K562 (cell line): Measurements from ENCODE around the gene BTBD18. TPM values are rescaled to one million over a fixed set of nuclear protein-coding genes. Genes with fewer than 3 reads are reported as not detected.

Source experiments
- ATF7 ChIP-seq: fragments of 450-650 bp; IDR thresholded peaks from 2 replicates; pipeline ENCODE4 v1.7.1; 2014; ENCODE audit warnings: mild to moderate bottlenecking, moderate library complexity
- BMI1 ChIP-seq: fragments of 150-350 bp; IDR thresholded peaks from 2 replicates; pipeline ENCODE4 v1.6.1; 2014; ENCODE audit warnings: low read length
- CBX1 ChIP-seq: sonication (generic); IDR thresholded peaks from 2 replicates; pipeline ENCODE4 v1.6.1; 2016; ENCODE audit warnings: antibody characterized with exemption, low read depth, mild to moderate bottlenecking
- CEBPB ChIP-seq: fragments of 450-650 bp; IDR thresholded peaks from 2 replicates; pipeline ENCODE4 v1.6.1; 2016; ENCODE audit warnings: missing genetic modification characterization, missing compliant biosample characterization
- CEBPG ChIP-seq, 3 experiments: fragments of 200-800 bp in 1 of 3; sonication (Bioruptor generic) in 1 of 3; sonication (generic) in 1 of 3; formaldehyde crosslinking in 1 of 3; IDR thresholded peaks in 2 of 3; conservative IDR thresholded peaks in 1 of 3; 2 replicates each; pipeline versions ENCODE4 v1.6.1 to v1.8.0; 2016 to 2022; ENCODE audit warnings: missing compliant biosample characterization in 2 of 3, missing genetic modification characterization in 2 of 3, mild to moderate bottlenecking in 1 of 3, missing genetic modification reagents in 1 of 3
- HBP1 ChIP-seq: fragments of 450-650 bp; formaldehyde crosslinking; IDR thresholded peaks from 2 replicates; pipeline ENCODE4 v1.4.0; 2022; ENCODE audit warnings: missing genetic modification characterization
- HCFC1 ChIP-seq: IDR thresholded peaks from 2 replicates; pipeline ENCODE4 v1.6.1; 2012; ENCODE audit warnings: low read depth, low read length, improper control_type of control experiment
- LEF1 ChIP-seq: fragments of 450-650 bp; IDR thresholded peaks from 2 replicates; pipeline ENCODE4 v1.6.1; 2016; ENCODE audit warnings: mild to moderate bottlenecking
- MCM2 ChIP-seq: fragments of 450-650 bp; IDR thresholded peaks from 2 replicates; pipeline ENCODE4 v1.6.1; 2017; ENCODE audit warnings: low read depth, mild to moderate bottlenecking
- PURB ChIP-seq: sonication (generic); formaldehyde crosslinking; IDR thresholded peaks from 2 replicates; pipeline ENCODE4 v1.9.0; 2021; ENCODE audit warnings: low read depth, mild to moderate bottlenecking, missing genetic modification reagents
- RBM22 ChIP-seq: fragments of 200-400 bp; formaldehyde crosslinking; IDR thresholded peaks from 2 replicates; pipeline ENCODE4 v1.6.1; 2018; ENCODE audit warnings: low read length, low read depth; ENCODE audit not compliant: poor library complexity, severe bottlenecking
- TFAP4 ChIP-seq: sonication (generic); formaldehyde crosslinking; IDR thresholded peaks from 2 replicates; pipeline ENCODE4 v1.8.0; 2022; ENCODE audit warnings: missing genetic modification reagents, mild to moderate bottlenecking, moderate library complexity, borderline replicate concordance
- TFE3 ChIP-seq: fragments of 450-650 bp; formaldehyde crosslinking; IDR thresholded peaks from 2 replicates; pipeline ENCODE4 v1.4.0; 2020; ENCODE audit warnings: mild to moderate bottlenecking, mixed read lengths
- VEZF1 ChIP-seq: fragments of 200-800 bp; sonication (Bioruptor generic); IDR thresholded peaks from 2 replicates; pipeline ENCODE4 v1.6.1; 2017; ENCODE audit warnings: missing genetic modification characterization, missing compliant biosample characterization
- ZNF282 ChIP-seq: sonication (generic); formaldehyde crosslinking; IDR thresholded peaks from 2 replicates; pipeline ENCODE4 v1.8.1; 2023; ENCODE audit warnings: missing genetic modification reagents
- ZNF76 ChIP-seq: fragments of 250-450 bp; sonication (Bioruptor Pico); IDR thresholded peaks from 2 replicates; pipeline ENCODE4 v1.4.0; 2020; ENCODE audit warnings: mild to moderate bottlenecking, moderate library complexity, borderline replicate concordance
- polyA plus RNA-seq, 8 experiments: library from polyadenylated mRNA; depleted of rRNA in 4 of 8; stranded (reverse) in 5 of 8; unstranded in 3 of 8; fragments of >200 nt; fragmentation: Nextera tagmentation in 2 of 8; fragmentation: Illumina TruSeq in 1 of 8; extraction: Ambion mirVana in 2 of 8; extraction: Trizol in 1 of 8; gene quantifications; 2 replicates each; pipeline versions ENCODE4 v1.2.1 to v1.2.3, GENCODE V29; 2011 to 2014; ENCODE audit warnings: inconsistent platforms in 1 of 8, missing spikeins in 1 of 8
- total RNA-seq, 7 experiments: library from RNA; depleted of rRNA in 6 of 7; stranded (reverse); fragments of >200 nt in 6 of 7; fragmentation: Illumina TruSeq in 2 of 7; extraction: Trizol in 2 of 7; gene quantifications; 2 replicates each; pipeline versions ENCODE4 v1.2.1 to v1.2.3, GENCODE V29; 2011 to 2021; ENCODE audit warnings: low replicate concordance in 1 of 7

The BTBD18 gene
- total and polyA plus RNA-seq, 9 of the 15 experiments (the other 6 are each of a cell fraction or from before 2014, with no cell fraction given): 0.06 TPM; not detected in 8

- TF ChIP-seq CEBPG (CRISPR knock-in tag; IDR thresholded peaks at IDR 0.05) (peak; percentile 69; the same call in 1 of the 2 replicates), CEBPG (tag; conservative IDR thresholded peaks at IDR 0.05 in 1 of 2, IDR thresholded peaks at IDR 0.05 in 1 of 2) (no peak), LEF1 (peak; percentile 59; the same call in 1 of the 2 replicates), HCFC1 (peak; percentile 89), HBP1 (CRISPR knock-in tag) (no peak; the same call in 1 of the 2 replicates), ATF7 (peak; percentile 97), BMI1 (no peak), ZNF282 (no peak), RBM22 (peak; percentile 99), VEZF1 (CRISPR knock-in tag) (peak; percentile 70), ZNF76 (no peak), TFAP4 (CRISPR knock-in tag) (peak; percentile 91), TFE3 (peak; percentile 51), PURB (no peak), CBX1 (no peak; the same call in none of the 2 replicates), MCM2 (no peak), CEBPB (tag) (peak; percentile 50)
Observed at GRCh38 chr11:57741132-57742086, 10.2 kb downstream of the BTBD18 start, which contains the start of gene SELENOH (continued).
